Measurements from ENCODE around the gene BCAP31.
A peak's percentile ranks its signal among the peaks of the same experiment; 100 is the strongest.
"Not testable (repeated sequence)": the region's sequence is repeated elsewhere in the genome, so short reads cannot be mapped to it uniquely, and the experiment has no call there.

BCAP31 gene

GRCh38 chrX:153733651-153734240, 9.6 kb upstream of the BCAP31 start:
- DNase-seq (ENCODE audit: low read depth) = no peak

GRCh38 chrX:153732401-153732800, 8.2 kb upstream of the BCAP31 start:
- no peak for DNase-seq (ENCODE audit: low read depth)

DNA sequence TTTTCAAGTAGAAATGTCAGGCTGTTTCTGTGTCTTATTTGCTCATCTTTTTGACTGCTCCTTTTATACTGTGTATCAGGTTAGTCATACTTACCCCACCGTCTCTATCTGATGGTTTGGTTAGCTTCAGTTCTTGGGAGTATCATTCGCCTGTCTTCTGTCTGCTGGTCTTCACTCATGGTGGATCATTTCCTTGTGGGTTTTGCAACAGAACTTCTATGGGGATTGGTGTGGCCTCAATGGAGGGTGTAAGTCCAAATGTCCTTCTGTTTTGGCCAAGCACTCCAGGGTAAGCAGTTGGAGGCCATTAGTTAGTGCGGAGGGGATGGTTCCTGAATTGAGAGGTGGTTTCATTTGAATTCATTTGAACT, 7.6 kb upstream of the BCAP31 start:
- DNase-seq (ENCODE audit: low read depth) = no peak

- no peak for DNase-seq (ENCODE audit: low read depth)
Measured at GRCh38 chrX:153731117-153731844, 7.1 kb upstream of the BCAP31 start.

- not testable (repeated sequence) for DNase-seq (ENCODE audit: low read depth)
Measured at GRCh38 chrX:153730115-153730514, 5.9 kb upstream of the BCAP31 start.

- DNase-seq (ENCODE audit: low read depth) = no peak
Measured at GRCh38 chrX:153728951-153729631, 4.9 kb upstream of the BCAP31 start.

DNA sequence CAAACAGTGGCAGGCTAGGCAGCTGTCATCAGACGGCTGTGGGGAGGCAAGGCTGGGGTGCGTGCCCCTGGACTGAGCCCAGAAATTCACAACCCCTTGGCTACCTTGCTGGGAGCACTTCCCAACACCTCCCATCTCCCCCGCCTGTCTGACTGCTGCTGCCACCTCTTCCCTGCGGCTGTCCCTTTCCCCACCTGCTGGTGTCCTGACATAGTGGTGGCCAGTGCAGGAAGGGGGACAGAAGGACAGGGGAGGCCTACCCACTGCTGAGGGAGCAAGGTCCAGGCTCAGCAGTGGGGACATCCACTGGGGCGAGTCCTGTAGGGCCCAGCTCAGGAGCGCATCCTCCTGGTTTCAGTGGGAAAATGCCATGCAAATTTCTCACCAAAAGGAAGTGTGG, 3.9 kb upstream of the BCAP31 start:
- no peak for DNase-seq (ENCODE audit: low read depth)

DNA sequence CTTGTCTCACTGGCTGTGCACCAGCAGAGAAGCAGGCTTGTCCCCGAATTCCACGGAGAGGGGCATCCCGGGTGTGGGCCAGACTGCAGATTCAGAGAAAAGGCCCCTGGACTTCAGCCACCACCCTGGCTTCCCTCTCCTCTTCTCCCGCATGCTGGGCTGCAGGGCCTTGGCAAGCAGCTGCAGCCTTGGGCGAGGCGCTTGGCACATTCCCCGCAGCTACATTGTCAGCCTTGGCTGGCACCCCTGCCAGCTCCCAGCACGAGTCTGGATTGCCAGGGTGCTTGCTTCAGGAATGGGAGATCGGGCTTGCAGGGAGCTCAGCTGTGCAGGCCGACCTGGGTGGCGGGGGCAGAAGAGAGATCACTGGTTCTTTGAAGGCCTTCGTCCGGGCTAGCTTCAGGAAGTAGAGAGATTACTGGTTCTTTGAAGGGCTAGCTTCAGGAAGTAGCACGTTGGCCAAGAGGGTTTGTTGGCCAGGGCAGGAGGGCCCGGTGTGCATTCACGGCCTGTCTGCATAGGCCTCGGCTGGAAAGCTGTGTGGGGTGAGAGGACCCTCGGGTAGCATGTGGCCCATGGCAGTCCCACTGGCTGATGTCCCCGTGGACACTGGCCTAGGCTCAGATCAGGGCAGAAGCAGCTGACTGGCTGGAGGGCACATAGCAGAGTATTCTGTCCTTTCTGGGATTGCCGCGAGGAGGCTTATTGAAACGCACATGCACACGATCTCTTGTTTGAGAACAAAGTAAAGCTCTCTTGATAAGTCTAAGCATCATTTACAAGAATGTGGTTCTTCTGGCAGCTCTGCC, 3.1 kb upstream of the BCAP31 start:
- DNase-seq (ENCODE audit: low read depth) = no peak

DNA sequence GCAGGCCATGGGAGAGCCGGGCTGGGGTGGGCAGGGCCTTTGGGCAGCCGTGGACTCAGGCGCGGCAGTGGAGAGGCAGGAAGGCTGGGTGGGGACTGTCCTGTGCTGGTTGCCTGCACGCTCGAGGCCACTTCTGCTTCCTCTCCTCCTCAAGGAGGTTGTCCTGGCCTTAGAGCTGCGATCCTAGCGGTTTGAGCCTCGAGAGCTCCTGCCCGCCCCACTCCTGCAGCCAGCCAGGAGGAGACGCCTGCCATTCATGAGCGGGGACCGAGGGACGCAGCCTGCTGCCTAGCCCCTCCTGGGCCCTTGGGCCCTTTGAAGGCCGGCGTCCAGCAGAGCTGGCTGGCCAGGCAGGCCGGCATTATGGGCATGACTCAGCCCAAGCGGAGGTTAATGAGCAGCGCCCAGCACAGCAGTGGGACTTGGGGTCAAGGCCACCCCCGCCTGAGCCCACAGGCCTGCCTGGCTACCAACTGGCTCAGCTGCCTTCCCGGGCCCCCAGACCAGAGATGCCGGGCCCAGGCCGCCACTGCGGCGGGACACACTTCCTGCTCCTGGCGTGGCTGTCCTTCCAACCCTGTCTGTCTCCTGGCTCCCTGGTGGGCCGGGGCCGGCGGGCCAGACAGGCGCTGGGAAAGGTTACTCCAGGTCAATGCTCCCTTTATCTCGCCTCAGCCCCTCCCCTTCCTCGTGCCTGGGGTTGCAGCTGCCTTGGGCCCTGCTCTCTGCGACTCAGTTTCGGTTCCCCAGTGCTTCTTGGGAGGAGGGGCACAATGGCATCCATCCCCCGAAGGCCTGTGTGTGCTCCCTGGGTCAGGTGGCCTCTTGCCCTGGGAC, 2.3 kb upstream of the BCAP31 start:
- DNase-seq (ENCODE audit: low read depth) = no peak

- no peak for DNase-seq (ENCODE audit: low read depth)
Measured at GRCh38 chrX:153725832-153726285, 1.7 kb upstream of the BCAP31 start.

DNA sequence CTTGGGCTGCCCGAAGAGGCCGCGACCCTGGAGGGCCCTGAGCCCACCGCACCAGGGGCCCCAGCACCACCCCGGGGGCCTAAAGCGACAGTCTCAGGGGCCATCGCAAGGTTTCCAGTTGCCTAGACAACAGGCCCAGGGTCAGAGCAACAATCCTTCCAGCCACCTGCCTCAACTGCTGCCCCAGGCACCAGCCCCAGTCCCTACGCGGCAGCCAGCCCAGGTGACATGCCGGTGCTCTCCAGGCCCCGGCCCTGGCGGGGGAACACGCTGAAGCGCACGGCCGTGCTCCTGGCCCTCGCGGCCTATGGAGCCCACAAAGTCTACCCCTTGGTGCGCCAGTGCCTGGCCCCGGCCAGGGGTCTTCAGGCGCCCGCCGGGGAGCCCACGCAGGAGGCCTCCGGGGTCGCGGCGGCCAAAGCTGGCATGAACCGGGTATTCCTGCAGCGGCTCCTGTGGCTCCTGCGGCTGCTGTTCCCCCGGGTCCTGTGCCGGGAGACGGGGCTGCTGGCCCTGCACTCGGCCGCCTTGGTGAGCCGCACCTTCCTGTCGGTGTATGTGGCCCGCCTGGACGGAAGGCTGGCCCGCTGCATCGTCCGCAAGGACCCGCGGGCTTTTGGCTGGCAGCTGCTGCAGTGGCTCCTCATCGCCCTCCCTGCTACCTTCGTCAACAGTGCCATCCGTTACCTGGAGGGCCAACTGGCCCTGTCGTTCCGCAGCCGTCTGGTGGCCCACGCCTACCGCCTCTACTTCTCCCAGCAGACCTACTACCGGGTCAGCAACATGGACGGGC, 1.0 kb upstream of the BCAP31 start:
- DNase-seq (ENCODE audit: low read depth) = no peak

DNA sequence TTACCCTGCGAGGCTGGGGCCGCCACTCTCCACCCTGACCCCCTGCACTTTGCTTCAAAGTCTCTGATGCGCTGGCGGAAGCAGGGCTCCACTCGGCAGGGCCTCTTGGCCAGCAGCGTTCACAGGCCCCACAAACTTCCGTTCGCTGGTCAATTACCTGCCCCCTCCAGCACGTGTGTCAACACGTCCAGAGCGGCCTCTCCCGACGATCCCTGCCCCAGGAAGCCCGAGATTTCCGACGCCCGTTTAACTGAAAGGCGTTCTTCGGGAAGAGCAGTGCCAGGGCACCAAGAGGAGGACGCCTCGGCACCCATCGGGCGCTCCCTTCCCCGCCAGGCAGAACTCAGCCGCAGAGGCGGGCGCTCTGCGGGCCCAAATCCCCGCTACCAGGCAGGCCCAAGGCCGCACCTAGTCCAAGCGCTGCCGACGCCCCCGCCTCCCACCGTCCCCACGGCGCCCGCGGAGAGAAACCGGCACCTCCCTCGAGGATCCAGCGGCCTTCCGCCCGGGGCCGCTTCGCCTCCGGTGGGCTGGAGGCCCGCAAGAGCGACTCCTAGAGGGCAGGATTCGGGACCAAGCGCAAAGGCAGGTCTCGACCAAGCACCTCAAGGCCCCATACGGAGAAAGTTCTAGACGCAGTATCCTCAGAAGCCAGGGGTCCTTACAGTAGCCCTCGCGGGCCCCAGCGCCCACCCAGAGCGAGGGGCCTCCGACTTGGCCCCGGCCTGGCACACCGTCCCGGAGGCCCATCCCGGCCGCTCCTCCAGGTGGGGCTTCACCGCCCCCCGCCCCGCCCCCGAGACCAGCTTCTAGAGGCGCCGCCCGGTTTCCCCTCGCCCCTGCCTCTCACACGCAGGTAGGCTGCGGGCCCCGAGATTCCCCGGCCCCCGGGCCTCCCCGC, 586 bp downstream of the BCAP31 start:
- peak; percentile 51 for DNase-seq (ENCODE audit: low read depth)

DNA sequence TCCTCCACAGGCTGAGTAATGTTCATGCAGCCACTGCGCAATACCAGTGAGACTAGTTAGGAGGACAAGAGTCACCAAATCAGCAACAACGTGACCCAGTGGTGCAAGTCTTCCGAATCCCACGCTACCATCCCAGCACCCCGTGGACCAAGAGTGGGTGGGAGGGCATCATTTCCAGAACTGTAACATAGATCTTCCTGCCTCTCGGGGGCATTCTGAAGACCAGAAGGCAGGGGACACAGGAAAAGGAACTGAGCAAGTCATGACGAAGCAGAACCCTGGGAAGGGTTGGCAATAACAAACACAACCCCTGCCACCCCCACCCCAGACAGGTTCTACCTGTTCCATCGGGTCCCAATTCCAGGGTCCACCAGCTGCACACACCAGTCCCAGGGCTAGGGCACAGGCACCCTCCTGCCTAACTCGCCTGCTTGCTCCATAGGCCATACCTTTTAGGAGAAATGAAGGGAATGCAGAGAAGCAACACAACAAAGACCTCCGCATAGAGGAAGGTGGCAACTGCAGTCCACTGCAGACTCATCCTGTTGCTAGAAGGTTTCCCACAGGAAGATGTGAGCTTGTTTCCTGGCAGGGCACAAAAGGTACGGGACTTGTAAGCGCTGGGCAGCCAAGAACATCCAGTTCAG, 1.4 kb downstream of the BCAP31 start:
- DNase-seq (ENCODE audit: low read depth) = no peak

- no peak for DNase-seq (ENCODE audit: low read depth)
Measured at GRCh38 chrX:153719701-153720100, 4.5 kb downstream of the BCAP31 start.

DNA sequence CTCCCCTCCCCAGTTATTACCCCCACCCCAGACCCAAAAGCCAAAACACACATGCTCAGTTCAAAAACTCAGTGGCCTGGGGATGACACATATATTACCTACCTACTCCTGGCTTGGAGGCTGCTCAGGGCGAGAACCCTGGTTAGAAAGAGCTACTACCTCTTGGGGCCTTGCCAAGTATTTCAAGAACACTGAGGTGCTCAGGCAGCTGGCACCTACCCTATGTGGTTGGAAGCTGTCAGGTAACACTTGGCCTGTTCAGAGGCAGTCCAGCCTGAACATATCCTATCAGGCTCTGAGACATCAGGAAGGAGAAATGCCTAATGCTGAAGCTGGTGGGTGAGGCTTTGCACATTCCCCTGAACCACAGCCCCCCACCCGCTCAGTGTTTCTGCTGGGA, 4.9 kb downstream of the BCAP31 start:
- DNase-seq (ENCODE audit: low read depth) = no peak

DNA sequence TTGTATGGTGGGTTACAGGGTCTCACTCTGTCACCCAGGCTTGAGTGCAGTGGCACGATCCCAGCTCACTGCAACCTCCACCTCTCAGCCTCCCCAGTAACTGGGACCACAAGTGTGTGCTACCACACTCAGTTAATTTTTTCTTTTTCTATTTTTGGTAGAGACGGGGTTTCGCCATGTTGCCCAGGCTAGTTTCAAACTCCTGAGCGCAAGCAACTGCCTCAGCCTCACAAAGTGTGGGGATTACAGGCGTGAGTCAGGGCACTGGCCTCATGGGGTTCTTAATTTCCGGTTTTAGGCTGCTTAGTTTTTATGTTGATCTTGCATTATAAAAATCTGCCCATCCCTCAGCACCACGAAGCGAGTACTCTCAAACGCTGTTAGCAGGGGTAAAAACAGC, 6.7 kb downstream of the BCAP31 start:
- DNase-seq (ENCODE audit: low read depth) = no peak

GRCh38 chrX:153714256-153714655, 9.9 kb downstream of the BCAP31 start:
- DNase-seq (ENCODE audit: low read depth) = no peak

- DNase-seq (ENCODE audit: low read depth) = no peak
Measured at GRCh38 chrX:153709726-153710674, 14.2 kb downstream of the BCAP31 start.

Measured in activated T-cell treated with anti-CD3 and anti-CD28 coated beads for 24 hours (primary cell).